K562 (cell line): ENCODE measurements around the gene VCX3A.

ENCODE experiments used
- FOXA3 ChIP-seq, 2 experiments: fragments of 450-650 bp in 1 of 2; sonication (generic) in 1 of 2; formaldehyde crosslinking; IDR thresholded peaks in 1 of 2; conservative IDR thresholded peaks in 1 of 2; 2 replicates each; pipeline versions ENCODE4 v1.4.0 to v1.8.0; 2020 to 2022; ENCODE audit warnings: mild to moderate bottlenecking in 2 of 2, missing genetic modification reagents in 1 of 2
- RAD21 ChIP-seq, 2 experiments: fragments of 250-450 bp in 1 of 2; fragments of 450-650 bp in 1 of 2; sonication (Bioruptor Pico) in 1 of 2; formaldehyde crosslinking in 1 of 2; IDR thresholded peaks in 1 of 2; conservative IDR thresholded peaks in 1 of 2; 2 replicates each; pipeline versions ENCODE4 v1.4.0 to v1.8.0; 2020 to 2022; ENCODE audit warnings: mild to moderate bottlenecking in 2 of 2, moderate library complexity in 1 of 2
- SMARCA4 ChIP-seq: fragments of 450-650 bp; IDR thresholded peaks from 2 replicates; pipeline ENCODE4 v1.6.1; 2016
- ZFP30 ChIP-seq: fragments of 250-450 bp; sonication (Bioruptor Pico); IDR thresholded peaks from 2 replicates; pipeline ENCODE4 v1.8.0; 2022; ENCODE audit warnings: moderate library complexity, mild to moderate bottlenecking, inconsistent platforms, borderline replicate concordance
- ZNF184 ChIP-seq: sonication (generic); formaldehyde crosslinking; IDR thresholded peaks from 2 replicates; pipeline ENCODE4 v1.5.0; 2020; ENCODE audit warnings: missing genetic modification reagents

GRCh38 chrX:6558979-6559378, 24.1 kb upstream of the VCX3A start:
- TF ChIP-seq SMARCA4 (no peak), RAD21 (CRISPR knock-in tag; conservative IDR thresholded peaks at IDR 0.05 in 1 of 2, IDR thresholded peaks at IDR 0.05 in 1 of 2) (no peak), ZFP30 (no peak), ZNF184 (no peak), FOXA3 (CRISPR knock-in tag; conservative IDR thresholded peaks at IDR 0.05 in 1 of 2, IDR thresholded peaks at IDR 0.05 in 1 of 2) (no peak)
